ENCODE results near the gene NUFIP2.
"Not testable (repeated sequence)": the region's sequence is repeated elsewhere in the genome, so short reads cannot be mapped to it uniquely, and the experiment has no call there.

Gene NUFIP2

GRCh38 chr17:29292992-29293889 is 707 bp downstream of the NUFIP2 start:
- H3K27me3 Mint-ChIP-seq, result no peaks in the 10 kb centered on the region
- intact Hi-C loops (cut with micrococcal nuclease), result loop anchor here (5.0 to 10.0 kb wide), 3 partner anchors 81 to 341 kb away; partner anchors contain the start of genes PHF12 and TAOK1
- no peaks in the 10 kb centered on the region for H3K9me3 Mint-ChIP-seq
- H3K36me3 Mint-ChIP-seq (ENCODE audit: low read depth), result peaks cover 50% of the 10 kb centered on the region
- H3K27ac Mint-ChIP-seq, result peak overlapping the region; percentile 98
- H3K4me3 Mint-ChIP-seq, result peak overlapping the region; percentile 98
- H3K4me1 Mint-ChIP-seq (ENCODE audit: low read depth), result peaks cover 28% of the 10 kb centered on the region

GRCh38 chr17:29292071-29292991 is 1.6 kb downstream of the NUFIP2 start:
- Mint-ChIP-seq H3K27me3 (no peaks in the 10 kb centered on the region), H3K36me3 (ENCODE audit: low read depth) (peaks cover 59% of the 10 kb centered on the region), H3K4me1 (ENCODE audit: low read depth) (peaks cover 38% of the 10 kb centered on the region), H3K4me3 (peak overlapping the region; percentile 98), H3K27ac (peak overlapping the region; percentile 98), H3K9me3 (no peaks in the 10 kb centered on the region)
- intact Hi-C loops (cut with micrococcal nuclease), result loop anchor here (5.0 to 10.0 kb wide), 3 partner anchors 80 to 340 kb away; partner anchors contain the start of genes PHF12 and TAOK1

GRCh38 chr17:29291163-29291752 is 2.7 kb downstream of the NUFIP2 start:
- intact Hi-C loops (cut with micrococcal nuclease), result loop anchor here (5.0 to 10.0 kb wide), 3 partner anchors 79 to 339 kb away; partner anchors contain the start of genes PHF12 and TAOK1
- H3K4me1 Mint-ChIP-seq (ENCODE audit: low read depth), result peaks cover 48% of the 10 kb centered on the region
- H3K27ac Mint-ChIP-seq, result peak overlapping the region; percentile 98
- no peaks in the 10 kb centered on the region for H3K27me3 Mint-ChIP-seq
- peak overlapping the region; percentile 76 for H3K4me3 Mint-ChIP-seq
- peaks cover 69% of the 10 kb centered on the region for H3K36me3 Mint-ChIP-seq (ENCODE audit: low read depth)
- H3K9me3 Mint-ChIP-seq, result no peaks in the 10 kb centered on the region

- no peaks in the 10 kb centered on the region for H3K27me3 Mint-ChIP-seq
- H3K36me3 Mint-ChIP-seq (ENCODE audit: low read depth), result peaks cover 84% of the 10 kb centered on the region
- peak overlapping the region; percentile 65 for H3K27ac Mint-ChIP-seq
- intact Hi-C loops (cut with micrococcal nuclease), result loop anchor here (5.0 to 10.0 kb wide), 3 partner anchors 78 to 338 kb away; partner anchors contain the start of genes PHF12 and TAOK1
- no peak overlapping the region for H3K4me3 Mint-ChIP-seq
- H3K4me1 Mint-ChIP-seq (ENCODE audit: low read depth), result peaks cover 50% of the 10 kb centered on the region
- no peaks in the 10 kb centered on the region for H3K9me3 Mint-ChIP-seq
Measured at GRCh38 chr17:29289852-29290251, 4.1 kb downstream of the NUFIP2 start.

- intact Hi-C loops (cut with micrococcal nuclease), result no loop called here
- H3K27me3 Mint-ChIP-seq, result no peaks in the 10 kb centered on the region
- H3K4me1 Mint-ChIP-seq (ENCODE audit: low read depth), result peaks cover 58% of the 10 kb centered on the region
- peaks cover 9% of the 10 kb centered on the region for H3K9me3 Mint-ChIP-seq
- H3K4me3 Mint-ChIP-seq, result no peak overlapping the region
- H3K27ac Mint-ChIP-seq, result no peak overlapping the region
- peaks cover 100% of the 10 kb centered on the region for H3K36me3 Mint-ChIP-seq (ENCODE audit: low read depth)
Measured at GRCh38 chr17:29283961-29284360, 10.0 kb downstream of the NUFIP2 start.

- no peaks in the 10 kb centered on the region for H3K27me3 Mint-ChIP-seq
- no peak overlapping the region for H3K4me3 Mint-ChIP-seq
- peaks cover 53% of the 10 kb centered on the region for H3K4me1 Mint-ChIP-seq (ENCODE audit: low read depth)
- H3K36me3 Mint-ChIP-seq (ENCODE audit: low read depth), result peaks cover 100% of the 10 kb centered on the region
- intact Hi-C loops (cut with micrococcal nuclease), result no loop called here
- peaks cover 9% of the 10 kb centered on the region for H3K9me3 Mint-ChIP-seq
- no peak overlapping the region for H3K27ac Mint-ChIP-seq
Measured at GRCh38 chr17:29283496-29283895, 10.5 kb downstream of the NUFIP2 start.

GRCh38 chr17:29279397-29280070 is 14.4 kb downstream of the NUFIP2 start:
- peaks cover 9% of the 10 kb centered on the region for H3K9me3 Mint-ChIP-seq
- no peaks in the 10 kb centered on the region for H3K27me3 Mint-ChIP-seq
- no peak overlapping the region for H3K4me3 Mint-ChIP-seq
- H3K4me1 Mint-ChIP-seq (ENCODE audit: low read depth), result peaks cover 59% of the 10 kb centered on the region
- H3K27ac Mint-ChIP-seq, result no peak overlapping the region
- H3K36me3 Mint-ChIP-seq (ENCODE audit: low read depth), result peaks cover 100% of the 10 kb centered on the region
- intact Hi-C loops (cut with micrococcal nuclease), result no loop called here

GRCh38 chr17:29278692-29279091 is 15.3 kb downstream of the NUFIP2 start:
- H3K4me1 Mint-ChIP-seq (ENCODE audit: low read depth), result peaks cover 60% of the 10 kb centered on the region
- no peaks in the 10 kb centered on the region for H3K27me3 Mint-ChIP-seq
- H3K36me3 Mint-ChIP-seq (ENCODE audit: low read depth), result peaks cover 100% of the 10 kb centered on the region
- peaks cover 9% of the 10 kb centered on the region for H3K9me3 Mint-ChIP-seq
- no peak overlapping the region for H3K27ac Mint-ChIP-seq
- H3K4me3 Mint-ChIP-seq, result no peak overlapping the region
- intact Hi-C loops (cut with micrococcal nuclease), result no loop called here

- intact Hi-C loops (cut with micrococcal nuclease), result no loop called here
- H3K4me3 Mint-ChIP-seq, result no peak overlapping the region
- no peak overlapping the region for H3K27ac Mint-ChIP-seq
- H3K27me3 Mint-ChIP-seq, result no peaks in the 10 kb centered on the region
- no peaks in the 10 kb centered on the region for H3K9me3 Mint-ChIP-seq
- peaks cover 100% of the 10 kb centered on the region for H3K36me3 Mint-ChIP-seq (ENCODE audit: low read depth)
- H3K4me1 Mint-ChIP-seq (ENCODE audit: low read depth), result peaks cover 54% of the 10 kb centered on the region
Measured at GRCh38 chr17:29273924-29274323, 20.0 kb downstream of the NUFIP2 start.

GRCh38 chr17:29271980-29272379 is 22.0 kb downstream of the NUFIP2 start:
- peaks cover 40% of the 10 kb centered on the region for H3K4me1 Mint-ChIP-seq (ENCODE audit: low read depth)
- H3K9me3 Mint-ChIP-seq; H3K4me3 Mint-ChIP-seq; H3K27ac Mint-ChIP-seq; H3K27me3 Mint-ChIP-seq; intact Hi-C loops (cut with micrococcal nuclease): not testable (repeated sequence)
- peaks cover 100% of the 10 kb centered on the region for H3K36me3 Mint-ChIP-seq (ENCODE audit: low read depth)

GRCh38 chr17:29263916-29264315 is 30.0 kb downstream of the NUFIP2 start:
- H3K9me3 Mint-ChIP-seq, result no peaks in the 10 kb centered on the region
- no peak overlapping the region for H3K4me3 Mint-ChIP-seq
- H3K4me1 Mint-ChIP-seq (ENCODE audit: low read depth), result peaks cover 28% of the 10 kb centered on the region
- H3K27ac Mint-ChIP-seq, result no peak overlapping the region
- H3K27me3 Mint-ChIP-seq, result no peaks in the 10 kb centered on the region
- peaks cover 98% of the 10 kb centered on the region for H3K36me3 Mint-ChIP-seq (ENCODE audit: low read depth)
- intact Hi-C loops (cut with micrococcal nuclease), result no loop called here

GRCh38 chr17:29257756-29258155 is 36.2 kb downstream of the NUFIP2 start:
- intact Hi-C loops (cut with micrococcal nuclease), result no loop called here
- Mint-ChIP-seq H3K4me1 (ENCODE audit: low read depth) (peaks cover 53% of the 10 kb centered on the region), H3K27ac (peak overlapping the region; percentile 56), H3K4me3 (no peak overlapping the region), H3K27me3 (no peaks in the 10 kb centered on the region), H3K9me3 (no peaks in the 10 kb centered on the region), H3K36me3 (ENCODE audit: low read depth) (peaks cover 80% of the 10 kb centered on the region)

Data from dendritic cell treated with granulocyte-macrophage colony-stimulating factor and Interleukin-4, amounts not matched to agents 40 ng/mL and 50 ng/mL, for 4 days (primary cell).